Activated CD4-positive, alpha-beta T cell treated with anti-CD3 and anti-CD28 coated beads, Interleukin-2, amount 50 U/mL, for 24 hours (primary cell): ENCODE results near the gene SVOP.

Experiments used
- DNase-seq, 2 donors: peaks; one replicate each; pipeline ENCODE4 v3.0.0-alpha.2; 2020; ENCODE audit warnings: low read depth in 1 of 2, low spot score in 1 of 2

The SVOP gene

DNA sequence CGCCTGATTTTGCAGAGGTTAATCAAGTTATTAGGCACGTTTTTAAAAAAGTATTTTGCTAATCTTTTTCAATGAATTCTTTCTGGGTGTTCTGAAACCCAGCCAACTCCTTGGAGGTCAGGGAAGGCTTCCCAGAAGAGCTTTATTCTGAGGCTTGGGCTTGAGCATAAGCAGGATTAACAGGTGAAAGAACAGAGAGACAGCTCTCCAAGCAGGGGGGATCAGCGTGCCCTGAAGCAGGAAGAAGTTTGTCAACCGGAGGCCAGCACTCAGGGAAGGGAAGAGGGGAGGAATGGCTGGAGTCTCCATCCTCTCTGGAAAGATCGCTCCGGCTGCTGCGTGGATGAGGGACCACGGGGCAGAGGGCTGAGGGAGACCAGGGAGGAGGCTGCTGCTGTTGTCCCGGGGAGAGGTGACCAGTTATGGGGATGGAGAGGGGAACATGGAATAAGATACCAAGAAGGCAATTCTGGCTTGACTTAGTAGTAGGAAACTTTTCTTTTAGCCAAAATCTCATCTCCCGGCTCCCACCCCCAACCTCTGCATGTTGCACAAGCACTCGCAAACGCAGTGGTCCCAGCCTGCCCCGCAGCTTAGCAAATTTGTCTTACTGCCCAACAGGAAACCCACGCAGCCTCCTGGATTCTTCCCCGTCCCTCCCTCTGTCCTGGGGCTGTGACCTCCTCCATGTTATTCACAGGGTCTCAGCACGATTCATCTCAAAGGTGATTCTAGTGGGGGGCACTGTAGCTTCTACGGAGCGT, 162.4 kb downstream of the SVOP start:
- DNase-seq: no peak
